Activated CD4-positive, CD25-positive, alpha-beta regulatory T cell treated with anti-CD3 and anti-CD28 coated beads, Interleukin-2, amount 50 U/mL, for 16 hours (primary cell): ENCODE results near the gene UXS1.
"Not testable (repeated sequence)": the region's sequence is repeated elsewhere in the genome, so short reads cannot be mapped to it uniquely, and the experiment has no call there.

Experiments
- DNase-seq: peaks from one replicate; pipeline ENCODE4 v3.0.0-alpha.2; 2020; ENCODE audit warnings: low read depth, low spot score

The UXS1 gene

DNA sequence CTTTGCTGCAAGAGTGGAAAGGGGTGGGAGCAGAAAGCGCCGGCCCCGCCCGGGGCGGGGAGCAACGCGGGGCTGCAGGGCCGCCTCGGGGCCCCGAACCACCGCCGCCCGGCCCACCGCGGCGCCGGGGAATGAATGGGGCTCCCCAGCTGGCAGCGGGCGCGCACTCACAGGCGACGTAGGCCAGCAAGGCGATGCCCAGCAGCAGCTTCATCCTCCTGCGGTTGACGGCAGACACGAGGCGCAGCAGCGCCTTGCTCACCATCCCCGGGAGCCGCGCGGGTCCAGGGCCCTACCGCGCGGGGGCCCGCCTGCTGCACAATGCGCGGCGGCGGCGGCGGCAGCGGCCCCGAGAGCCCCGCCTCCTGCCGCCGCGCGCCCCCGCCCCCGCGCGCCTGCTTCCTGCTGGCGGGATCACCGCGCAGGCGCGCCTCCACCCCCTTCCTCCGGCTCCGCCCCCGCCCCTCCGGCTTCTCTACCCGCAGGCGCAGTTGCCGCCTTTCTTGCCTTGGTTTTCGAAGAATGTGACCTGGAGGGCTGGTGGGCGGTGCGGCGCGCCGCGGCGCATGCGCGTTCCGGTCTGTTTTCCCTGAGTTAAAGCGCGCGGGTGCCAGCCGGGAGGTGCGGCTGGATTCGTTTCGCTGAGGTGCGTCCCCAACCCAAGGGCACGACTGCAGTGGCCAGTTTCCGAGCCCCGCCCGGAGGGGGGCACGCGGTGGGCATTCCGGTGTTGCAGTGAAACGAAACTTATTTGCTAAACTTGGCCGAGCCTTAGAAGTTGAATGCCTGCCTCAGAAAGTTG is at the start of gene UXS1:
Gene UXS1, minus strand, starts transcription at position 325 of the 802 bp plus-strand sequence. Its CDS starts 60 bp downstream, at position 265.
- peak; percentile 96 for DNase-seq

DNA sequence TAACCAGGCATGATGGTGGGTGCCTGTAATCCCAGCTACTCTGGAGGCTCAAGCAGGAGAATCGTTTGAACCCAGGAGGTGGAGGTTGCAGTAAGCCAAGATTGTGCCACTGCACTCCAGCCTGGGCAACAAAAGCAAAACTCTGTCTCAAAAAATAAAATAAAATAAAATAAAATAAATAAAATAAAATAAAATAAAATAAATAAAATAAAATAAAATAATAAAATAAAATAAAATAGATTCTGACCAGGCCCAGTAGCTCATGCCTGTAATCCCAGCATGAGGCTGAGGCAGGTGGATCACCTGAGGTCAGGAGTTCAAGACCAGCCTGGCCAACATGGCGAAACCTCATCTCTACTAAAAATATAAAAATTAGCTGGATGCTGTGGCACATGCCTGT is 45.4 kb upstream of the UXS1 start:
- not testable (repeated sequence) for DNase-seq

DNA sequence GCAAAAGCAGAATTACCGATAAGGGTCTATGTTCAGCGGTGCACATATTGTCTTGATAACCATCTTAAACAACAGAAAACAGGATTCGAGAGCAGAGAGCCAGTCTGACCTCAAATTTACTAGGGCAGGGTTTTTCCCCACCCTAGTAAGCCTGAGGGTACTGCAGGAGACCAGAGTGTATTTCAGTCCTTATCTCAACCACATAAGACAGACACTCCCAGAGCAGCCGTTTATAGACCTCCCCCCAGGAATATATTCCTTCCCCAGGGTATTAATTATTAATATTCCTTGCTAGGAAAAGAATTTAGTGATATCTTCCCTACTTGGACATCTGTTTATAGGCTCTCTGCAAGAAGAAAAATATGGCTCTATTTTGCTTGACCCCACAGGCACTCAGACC is 41.3 kb upstream of the UXS1 start:
- DNase-seq, result not testable (repeated sequence)

DNA sequence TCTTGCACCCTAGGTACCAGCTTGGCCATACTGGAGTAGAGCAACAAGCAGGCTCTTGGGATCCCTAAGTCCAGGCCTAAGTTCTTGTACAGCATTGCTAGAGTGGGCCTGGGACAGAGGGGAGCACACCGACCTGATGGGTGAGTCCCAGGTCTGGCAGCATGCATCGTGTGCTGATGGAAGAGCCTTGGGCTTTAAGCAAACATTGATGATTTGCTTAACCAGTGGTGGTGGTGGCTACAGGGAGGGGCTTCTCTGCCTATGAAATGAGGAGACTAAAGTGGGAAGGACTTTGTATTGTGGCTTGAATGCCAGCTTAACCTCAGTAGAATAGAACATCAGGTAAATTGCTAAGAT is 39.2 kb upstream of the UXS1 start:
- DNase-seq, result no peak

DNA sequence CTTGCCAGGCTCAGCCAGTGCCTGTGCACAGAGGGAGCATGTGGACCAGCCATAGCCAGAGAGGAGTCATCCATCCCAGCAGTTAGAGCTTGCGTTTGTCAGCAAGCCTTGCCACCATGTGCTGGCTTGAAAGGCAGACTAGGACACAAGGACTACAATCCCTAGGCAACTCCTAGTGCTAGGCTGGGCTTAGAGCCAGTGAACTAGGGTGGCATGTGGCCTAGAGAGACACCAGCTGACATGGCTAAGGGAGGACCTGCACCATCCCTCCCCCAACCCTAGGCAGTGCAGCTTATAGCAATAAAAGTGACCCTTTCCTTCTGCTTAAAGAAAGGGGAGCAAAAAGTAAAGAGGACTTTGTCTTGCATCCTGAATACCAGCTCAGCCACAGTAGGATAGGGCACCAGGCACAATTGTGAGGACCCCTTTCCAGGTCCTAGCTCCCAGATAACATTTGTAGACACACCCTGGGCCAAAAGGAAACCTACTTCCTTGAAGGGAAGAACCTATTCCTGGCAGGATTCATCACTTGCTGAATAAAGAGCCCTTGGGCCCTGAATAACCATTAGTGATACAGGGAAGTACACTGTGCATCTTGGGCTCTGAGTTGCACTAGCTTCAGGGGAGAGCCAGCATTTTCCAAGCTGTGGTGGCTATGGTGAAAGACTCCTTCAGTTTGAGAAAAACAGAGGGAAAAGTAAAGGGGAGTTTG is 38.7 kb upstream of the UXS1 start:
- no peak for DNase-seq

DNA sequence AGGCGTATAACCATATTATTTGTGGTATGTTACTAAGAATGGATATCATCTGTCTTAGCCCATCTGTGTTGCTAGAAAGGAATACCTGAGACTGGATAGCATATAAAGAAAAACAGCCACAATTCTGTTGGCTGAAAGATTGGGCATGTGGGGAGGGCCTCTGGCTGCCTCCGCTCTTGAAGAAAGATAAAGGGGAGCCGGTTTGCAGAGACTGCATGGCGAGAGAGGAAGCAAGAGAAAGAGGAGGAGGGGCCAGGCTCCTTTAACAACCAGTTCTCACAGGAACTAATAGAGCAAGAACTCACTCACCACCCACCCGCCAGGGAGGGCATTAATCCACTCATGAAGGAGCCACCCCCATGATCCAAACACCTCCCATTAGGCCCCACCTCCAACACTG is 29.2 kb upstream of the UXS1 start:
- DNase-seq, result no peak

DNA sequence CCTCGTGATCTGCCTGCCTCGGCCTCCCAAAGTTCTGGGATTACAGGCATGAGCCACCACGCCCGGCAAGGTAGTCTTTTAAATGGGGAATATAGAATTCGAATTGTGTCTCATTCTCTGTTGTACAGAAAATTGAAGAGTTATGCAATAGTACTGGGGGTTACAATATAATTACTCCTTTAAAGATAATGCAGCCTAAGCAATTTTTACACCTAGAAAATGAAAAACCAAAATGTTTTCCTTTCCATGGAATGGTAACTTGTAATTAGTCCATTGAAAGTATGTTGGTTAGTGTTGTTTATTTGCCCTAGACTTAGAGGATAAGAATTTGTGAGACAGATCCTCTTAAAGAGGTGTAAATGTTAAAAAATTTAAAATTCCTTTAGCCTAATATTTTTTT is 28.0 kb upstream of the UXS1 start:
- DNase-seq, result not testable (repeated sequence)

DNA sequence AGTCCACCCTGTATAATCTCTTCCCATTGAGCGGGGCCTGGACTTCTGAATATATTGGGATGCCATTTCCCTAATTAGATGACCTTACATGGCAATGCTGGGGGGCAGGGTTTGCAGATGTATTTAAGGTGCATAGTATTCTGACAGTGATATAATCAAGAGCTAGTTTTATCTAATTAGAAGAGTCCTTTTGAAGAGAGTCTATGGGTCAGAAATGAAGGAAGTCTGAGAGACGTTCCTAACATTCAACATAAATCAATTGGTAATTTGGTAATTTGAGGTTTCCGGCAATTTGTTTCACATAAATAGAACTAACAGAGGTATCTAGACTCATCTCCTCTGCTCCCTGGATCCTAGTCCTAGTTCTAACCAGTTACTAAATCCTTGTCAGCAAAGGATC is 25.7 kb upstream of the UXS1 start:
- no peak for DNase-seq

DNA sequence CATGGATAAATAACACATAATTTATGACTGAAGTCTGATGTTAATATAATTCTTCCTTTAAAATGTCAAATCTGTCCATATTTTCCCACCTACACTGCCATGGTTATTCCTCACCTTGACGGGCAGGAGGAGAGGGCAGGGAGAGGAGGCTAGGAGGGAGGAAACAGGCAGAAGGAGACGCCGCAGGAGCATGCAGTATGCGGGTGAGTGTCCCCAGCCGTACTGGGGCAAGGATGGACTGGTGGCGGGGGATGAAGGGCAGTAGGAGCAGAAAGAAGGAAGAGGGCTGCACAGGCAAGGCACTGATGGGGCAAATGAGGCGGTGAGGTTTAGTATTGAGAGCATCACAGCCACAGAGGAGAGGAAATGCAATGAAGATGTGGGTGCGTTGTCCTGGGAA is 25.1 kb upstream of the UXS1 start:
- not testable (repeated sequence) for DNase-seq

DNA sequence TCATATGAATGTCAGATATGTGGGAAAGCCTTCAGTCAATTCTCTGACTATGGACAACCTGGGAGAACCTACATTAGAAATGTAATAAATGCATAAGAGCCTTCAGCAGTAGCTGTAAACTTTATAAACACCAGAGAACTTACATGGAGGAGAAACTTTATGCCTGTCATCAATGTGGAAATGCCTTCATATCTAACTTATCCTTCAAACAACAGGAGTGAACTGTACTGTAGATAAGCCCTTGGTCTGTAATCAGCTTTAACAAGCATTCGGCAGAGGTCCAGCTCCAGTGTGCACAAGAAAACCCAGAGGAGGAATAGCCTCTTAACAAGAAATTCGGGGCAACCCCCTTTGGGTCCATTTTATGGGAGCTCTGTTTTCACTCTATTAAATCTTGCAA is 14.8 kb upstream of the UXS1 start:
- DNase-seq, result no peak

DNA sequence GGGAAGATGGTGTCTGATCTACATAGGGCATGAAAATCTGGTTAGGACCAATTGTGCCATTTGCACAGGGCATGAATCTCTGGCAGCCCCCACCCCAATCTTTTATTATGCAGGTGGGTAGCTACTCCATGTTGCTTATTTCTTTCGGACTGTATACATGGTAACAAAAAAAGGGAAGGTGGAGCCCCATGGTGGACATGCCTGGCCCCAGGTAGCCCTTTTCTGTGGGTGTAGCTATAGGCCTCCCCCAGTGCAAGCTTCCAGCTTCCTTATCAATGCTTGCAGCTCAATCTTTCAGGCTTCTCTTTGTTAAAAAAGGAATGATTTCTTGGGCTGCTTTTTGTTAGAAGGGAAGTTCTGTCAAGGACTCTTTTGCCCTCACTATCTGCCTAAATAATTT is 14.3 kb upstream of the UXS1 start:
- DNase-seq, result no peak

DNA sequence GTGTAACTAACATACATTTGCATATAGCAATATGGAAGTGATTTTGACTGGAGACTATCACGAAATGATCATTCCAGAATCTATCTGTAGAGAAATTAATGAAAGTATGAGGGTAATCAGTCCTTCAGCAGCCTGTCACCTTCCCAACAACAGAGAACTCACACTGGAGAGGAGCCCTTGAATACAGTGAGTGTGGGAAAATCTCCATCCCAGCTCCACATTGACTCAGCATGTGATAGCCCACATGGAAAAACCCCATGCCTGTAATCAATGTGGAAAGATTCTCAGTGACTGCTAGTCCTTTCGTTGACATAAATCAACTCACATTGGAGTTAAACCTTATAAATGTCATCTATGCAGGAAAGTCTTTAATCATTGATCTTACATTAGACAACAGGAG is 13.1 kb upstream of the UXS1 start:
- DNase-seq, result no peak

DNA sequence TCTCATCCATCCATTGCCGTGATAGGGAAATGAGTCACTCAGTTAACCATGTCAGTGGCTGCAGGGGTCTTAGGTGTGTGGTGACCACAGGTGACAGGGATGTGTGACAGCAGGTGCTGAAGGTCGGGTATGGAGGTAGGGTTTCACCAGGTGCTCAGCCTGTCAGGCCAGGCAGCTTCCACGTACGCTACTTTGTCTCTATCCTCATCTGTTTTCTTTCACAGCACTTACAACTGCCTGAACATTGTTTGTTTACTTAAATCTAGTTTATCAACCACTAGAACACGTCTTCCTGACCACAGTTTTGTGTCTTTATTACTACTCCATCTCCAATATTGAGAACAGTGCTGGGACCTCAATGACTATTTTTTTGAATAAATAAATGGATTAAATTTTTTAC is 11.4 kb upstream of the UXS1 start:
- no peak for DNase-seq

DNA sequence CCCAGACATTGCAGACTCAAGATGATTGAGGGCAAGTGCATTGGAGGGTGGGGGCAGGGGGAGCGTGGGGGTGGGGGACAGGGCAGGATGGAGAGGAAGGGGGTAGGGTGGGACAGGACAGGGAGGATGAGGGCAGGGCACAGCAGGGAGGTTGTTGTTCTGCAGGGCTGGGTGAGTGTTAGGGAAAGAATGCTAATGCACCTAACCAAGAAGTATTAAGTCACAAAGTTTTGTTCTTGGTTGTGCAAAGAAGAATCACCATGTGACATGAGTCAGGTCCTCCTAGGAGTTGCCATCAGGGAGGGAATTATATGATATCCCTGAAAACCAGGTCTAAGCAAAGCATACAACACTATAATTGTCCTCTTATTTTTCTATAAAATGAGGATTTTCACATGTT is 10.4 kb upstream of the UXS1 start:
- not testable (repeated sequence) for DNase-seq

DNA sequence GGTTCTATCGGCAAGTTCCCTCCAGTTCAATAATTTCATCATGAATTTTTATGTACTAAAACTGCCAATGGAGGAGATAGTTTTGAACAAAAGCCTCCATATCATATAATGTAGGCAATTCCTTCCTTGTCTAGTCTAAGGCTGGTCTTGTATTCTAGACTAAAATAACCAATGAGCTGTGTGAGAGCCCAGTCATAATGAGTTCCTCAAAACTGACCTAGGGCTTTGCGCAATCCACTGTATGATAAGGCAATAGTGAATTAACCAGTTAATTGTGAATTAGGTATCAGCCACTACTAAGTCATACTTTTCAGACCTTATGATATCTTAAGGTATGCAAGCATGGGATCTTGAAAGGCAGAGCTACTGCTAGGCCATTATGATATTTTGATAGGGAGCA is 7.6 kb upstream of the UXS1 start:
- no peak for DNase-seq

DNA sequence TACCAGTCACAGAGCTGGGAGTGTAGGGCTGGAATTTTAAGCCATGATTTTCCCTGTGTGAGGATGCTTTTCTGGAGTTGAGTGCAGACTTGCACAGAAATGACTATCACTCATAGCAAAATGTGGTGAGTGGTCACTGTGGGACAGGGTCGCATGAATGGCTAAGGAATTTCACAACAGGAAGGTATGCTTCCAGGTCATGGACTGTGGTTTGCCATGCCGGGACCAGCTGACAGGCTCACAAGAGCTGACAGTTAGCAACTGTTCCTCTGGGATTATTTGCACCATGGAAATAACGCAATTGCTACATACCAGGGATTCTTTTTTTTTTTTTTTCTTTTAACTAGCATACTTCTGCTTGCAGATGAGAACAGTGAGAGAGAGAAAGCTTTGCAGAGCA is 3.8 kb upstream of the UXS1 start:
- no peak for DNase-seq

DNA sequence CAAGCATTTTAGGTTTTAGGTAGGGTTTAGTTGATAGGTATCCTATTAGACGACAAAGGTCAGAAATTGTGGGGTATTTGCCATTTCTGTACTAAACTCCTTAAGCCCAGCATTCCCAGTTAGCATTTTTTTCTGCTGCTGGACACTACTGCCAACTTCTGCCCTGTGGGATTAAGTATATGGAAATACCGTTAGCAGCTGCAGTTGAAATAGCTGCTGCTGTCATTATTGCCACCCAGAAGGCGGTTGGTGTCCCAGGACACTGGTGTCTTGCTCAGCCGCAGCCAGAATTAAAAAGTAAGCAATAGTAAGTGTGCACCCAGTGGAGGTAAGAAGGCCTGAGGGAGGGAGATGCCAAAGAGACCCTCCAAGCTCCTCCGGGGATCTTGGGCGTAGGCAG is 1.9 kb upstream of the UXS1 start:
- DNase-seq, result no peak

DNA sequence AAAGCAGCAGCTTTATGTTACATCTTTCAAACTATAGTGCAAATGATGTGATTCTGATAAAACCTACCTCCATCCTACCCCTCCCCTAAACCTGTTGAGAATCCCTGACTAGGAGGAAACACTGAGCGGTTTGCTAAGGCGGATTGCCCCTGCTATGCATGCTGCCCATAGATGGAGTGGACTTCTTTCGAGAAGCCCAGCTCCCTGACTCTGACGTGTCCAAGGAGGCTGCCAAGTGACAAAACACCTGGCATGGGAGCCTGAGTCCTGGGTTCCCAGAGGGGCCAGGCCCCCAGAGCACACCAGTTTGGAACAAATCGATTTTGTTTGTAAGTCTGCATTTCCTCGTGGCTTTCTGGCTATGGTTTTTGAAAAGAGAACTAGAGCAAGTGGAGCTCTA is 1.4 kb upstream of the UXS1 start:
- no peak for DNase-seq

DNA sequence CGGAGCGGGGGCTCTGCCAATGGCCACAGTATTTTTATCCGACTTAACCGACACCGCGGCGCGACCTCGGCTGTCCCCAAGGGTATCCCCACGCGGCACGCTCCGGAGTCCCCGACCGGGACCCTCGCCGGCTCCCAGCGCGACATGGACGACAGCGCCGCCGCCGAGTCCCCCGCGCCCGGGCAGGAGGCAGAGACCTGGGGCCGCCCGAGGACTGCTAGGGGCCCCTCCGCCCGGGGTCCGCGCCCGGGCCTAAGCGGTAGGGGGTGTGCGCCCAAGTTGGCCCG is 468 bp downstream of the UXS1 start:
- peak; percentile 26 for DNase-seq

DNA sequence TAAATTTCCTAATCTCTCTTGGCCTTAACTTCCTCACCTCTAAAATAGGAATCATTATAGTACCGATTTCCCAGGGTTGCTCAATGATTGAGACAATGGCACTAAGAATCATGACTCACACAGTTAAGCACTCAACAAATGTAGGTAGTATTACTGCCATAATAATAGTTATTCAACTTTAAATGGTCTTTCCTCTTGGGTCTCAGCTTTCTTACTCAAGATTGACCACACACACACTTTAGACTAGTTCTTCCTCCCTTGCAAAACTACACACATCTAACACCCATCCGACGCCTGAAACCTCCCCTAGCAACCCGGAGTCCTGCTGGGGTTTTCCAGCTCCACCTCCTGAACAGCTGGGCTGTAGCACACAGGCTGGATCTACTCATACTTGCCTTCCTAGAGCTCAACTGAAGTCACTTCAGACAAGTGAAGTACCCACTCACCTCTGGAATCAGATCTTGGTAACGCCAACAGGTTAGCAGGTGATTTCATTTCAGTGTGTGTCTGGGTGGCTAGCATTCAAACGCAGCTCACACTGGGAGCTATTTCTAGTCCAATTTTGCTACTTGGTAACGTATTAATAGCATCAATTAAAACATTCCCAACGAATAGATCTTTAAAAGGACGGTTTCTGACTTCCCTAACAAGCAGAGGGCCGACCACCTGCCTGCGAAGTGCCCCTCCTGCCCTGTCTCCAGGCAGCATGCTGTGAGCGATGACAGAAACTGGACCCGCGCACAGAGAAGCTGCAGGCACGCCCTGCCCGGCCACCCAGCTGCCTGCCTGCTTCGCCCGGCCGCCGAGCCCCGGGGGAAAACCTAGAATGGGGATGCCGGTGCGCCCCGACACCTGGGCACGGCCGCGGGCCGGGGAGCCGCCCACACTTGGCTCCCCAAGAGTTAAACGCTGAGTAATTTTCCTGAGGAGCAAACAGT is 1.1 kb downstream of the UXS1 start:
- no peak for DNase-seq

DNA sequence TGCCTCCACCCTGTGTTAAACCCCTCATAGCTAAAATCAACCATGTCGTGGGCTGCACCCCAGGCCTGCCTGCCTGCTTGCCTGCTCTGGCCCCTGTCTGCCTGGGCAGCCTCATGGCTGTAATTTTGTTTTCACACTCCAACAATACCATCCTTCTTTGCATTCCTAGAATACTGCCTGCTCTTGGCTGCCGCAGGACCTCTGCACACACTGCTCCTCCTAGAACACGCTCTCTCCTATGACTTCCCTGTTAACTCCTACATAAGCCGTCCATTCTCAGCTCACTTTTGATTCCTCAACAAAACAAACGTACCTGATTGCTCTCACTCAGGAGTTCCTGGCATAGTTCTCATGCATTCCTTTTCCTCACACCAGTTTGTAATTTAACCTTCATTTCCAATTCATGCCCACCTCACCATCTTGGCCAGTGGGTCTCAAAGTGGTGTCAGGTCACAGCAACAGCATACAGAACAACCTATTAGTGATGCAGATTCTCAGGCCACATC is 2.5 kb downstream of the UXS1 start:
- no peak for DNase-seq

DNA sequence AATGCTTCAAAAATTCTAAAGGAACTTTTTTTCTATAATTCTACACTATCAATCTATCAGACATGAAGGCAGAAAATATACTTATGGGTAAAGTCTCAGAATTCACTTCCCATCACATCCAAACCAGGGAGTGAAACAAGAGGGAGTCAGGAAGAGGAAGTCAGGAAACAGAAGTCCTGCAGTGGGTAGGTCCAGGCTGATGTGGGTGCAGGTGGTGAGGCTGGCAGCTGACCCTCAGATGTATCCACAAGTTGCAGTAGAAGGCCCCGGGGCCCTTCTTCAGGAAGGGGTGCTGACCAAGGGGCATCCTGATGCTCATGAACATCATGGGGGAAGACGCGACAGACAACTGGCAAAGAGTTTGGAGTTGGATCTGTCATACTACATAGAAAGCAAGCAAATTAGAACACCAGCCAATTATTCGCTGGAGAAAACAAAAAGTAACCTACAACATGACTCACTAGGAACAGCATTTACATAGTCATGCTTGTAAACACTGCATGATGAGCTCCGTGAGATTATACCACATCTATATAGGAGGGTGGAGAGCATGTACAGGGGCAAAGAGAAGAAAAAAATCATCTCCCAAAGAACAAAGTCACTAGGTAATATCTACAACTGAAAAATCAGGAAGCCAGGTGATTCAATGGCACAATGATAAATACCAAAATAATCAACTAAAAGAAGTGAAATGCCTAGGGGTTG is 4.2 kb downstream of the UXS1 start:
- DNase-seq, result no peak
